BJ (cell line): Measurements from ENCODE around the gene DTX3. TPM values are rescaled to one million over a fixed set of nuclear protein-coding genes. Genes with fewer than 3 reads are reported as not detected.
A peak's percentile ranks its signal among the peaks of the same experiment; 100 is the strongest.
"Not testable (repeated sequence)": the region's sequence is repeated elsewhere in the genome, so short reads cannot be mapped to it uniquely, and the experiment has no call there.

Experiments used
- CTCF ChIA-PET: fragments of 350-600 bp; formaldehyde crosslinking; extraction: SDS; loops from one replicate; lab custom pipeline; 2021; ENCODE audit warnings: antibody characterized with exemption, inconsistent platforms; lab: Yijun Ruan, JAX
- POLR2A ChIA-PET: fragments of 300-600 bp; sonication (Branson Sonifier 250); formaldehyde crosslinking; extraction: SDS; loops from one replicate; lab custom pipeline; 2021; ENCODE audit warnings: antibody characterized with exemption; lab: Charles Lee
- DNase-seq: peaks from one replicate; pipeline ENCODE4 v3.0.0-alpha.2; 2011; ENCODE audit warnings: low read depth
- H3K27me3 ChIP-seq: 2 replicates; pipeline ENCODE4 v1.6.0; 2011; ENCODE audit warnings: low read length; ENCODE audit not compliant: control insufficient read depth, insufficient read depth
- H3K36me3 ChIP-seq: 2 replicates; pipeline ENCODE4 v1.5.1; 2011; ENCODE audit warnings: low read length; ENCODE audit not compliant: control insufficient read depth, insufficient read depth
- H3K4me3 ChIP-seq: 2 replicates; pipeline ENCODE4 v1.5.1; 2011; ENCODE audit warnings: low read depth, mild to moderate bottlenecking, control low read depth, low read length
- polyA plus RNA-seq: library from polyadenylated mRNA; depleted of rRNA; stranded (reverse); fragments of >200 nt; gene quantifications from 2 replicates; pipeline ENCODE4 v1.2.3, GENCODE V29; 2011
- TF ChIP-seq, protein P1 (sequence below): IDR thresholded peaks from 2 replicates; pipeline ENCODE4 v1.5.1; 2011; ENCODE audit warnings: low read depth, mild to moderate bottlenecking, control low read depth, inconsistent platforms, low read length, moderate library complexity; ENCODE audit not compliant: insufficient read depth

DTX3 gene
- polyA plus RNA-seq, 1 experiment, result 26.0 TPM

DNA sequence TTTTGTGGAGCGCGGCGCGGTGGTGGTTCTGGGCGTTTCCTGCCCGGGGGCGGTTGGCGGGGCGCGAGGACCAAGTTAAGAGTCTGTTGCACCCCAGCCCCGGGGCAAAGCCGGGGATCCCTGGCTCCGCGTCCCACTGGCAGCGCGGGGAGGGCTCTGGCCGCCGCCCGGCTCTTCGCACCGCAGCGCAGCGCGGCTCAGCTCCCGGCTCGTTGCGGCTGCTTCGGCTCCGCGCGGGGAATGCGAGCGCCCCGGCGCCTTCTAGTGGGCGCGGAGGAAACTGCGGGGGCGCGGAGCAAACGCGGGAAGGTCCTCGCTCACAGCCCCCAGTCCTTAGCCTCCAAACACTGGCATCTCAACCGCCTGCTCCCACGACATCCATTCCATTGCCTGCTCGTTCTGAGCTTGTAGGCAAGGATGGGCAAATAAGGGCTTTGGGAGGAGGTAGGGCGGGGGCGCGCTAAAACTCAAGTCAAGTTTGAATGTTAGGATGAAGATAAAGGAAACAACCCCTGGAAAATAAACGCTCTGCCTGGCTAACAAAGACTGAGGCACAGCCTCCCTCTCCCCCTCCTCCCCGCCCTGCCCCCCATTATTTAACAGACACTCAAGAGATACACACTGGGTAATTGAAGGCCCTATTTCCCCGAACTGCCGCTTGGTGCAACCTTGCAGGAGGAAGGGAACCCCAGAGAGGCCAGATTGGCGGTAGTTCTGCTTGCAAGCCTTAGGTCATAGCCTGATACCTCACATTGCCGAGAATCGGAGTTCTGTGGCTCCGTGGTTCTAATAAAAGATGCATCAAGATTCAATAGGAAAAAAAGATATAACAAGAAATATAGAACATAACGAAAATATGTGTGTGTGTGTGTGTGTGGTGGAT is 28.6 kb downstream of the DTX3 start, which contains the start of gene B4GALNT1:
Gene B4GALNT1, minus strand, starts transcription at position 244 of the 883 bp plus-strand sequence. CDS start 1,069 bp downstream, outside the sequence.
- H3K27me3 ChIP-seq, result peaks cover 14% of the 10 kb centered on the region
- no peaks in the 10 kb centered on the region for H3K36me3 ChIP-seq
- DNase-seq, result no peak
- TF ChIP-seq, protein P1, sequence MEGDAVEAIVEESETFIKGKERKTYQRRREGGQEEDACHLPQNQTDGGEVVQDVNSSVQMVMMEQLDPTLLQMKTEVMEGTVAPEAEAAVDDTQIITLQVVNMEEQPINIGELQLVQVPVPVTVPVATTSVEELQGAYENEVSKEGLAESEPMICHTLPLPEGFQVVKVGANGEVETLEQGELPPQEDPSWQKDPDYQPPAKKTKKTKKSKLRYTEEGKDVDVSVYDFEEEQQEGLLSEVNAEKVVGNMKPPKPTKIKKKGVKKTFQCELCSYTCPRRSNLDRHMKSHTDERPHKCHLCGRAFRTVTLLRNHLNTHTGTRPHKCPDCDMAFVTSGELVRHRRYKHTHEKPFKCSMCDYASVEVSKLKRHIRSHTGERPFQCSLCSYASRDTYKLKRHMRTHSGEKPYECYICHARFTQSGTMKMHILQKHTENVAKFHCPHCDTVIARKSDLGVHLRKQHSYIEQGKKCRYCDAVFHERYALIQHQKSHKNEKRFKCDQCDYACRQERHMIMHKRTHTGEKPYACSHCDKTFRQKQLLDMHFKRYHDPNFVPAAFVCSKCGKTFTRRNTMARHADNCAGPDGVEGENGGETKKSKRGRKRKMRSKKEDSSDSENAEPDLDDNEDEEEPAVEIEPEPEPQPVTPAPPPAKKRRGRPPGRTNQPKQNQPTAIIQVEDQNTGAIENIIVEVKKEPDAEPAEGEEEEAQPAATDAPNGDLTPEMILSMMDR, result peak; percentile 87
- H3K4me3 ChIP-seq, result peak within 1 kb of the TSS; percentile 49
- POLR2A ChIA-PET, result no interaction called here
- CTCF ChIA-PET, result interaction anchor here (0.6 to 17.5 kb wide), 26 partner anchors 7 to 343 kb away, joined by 3 to 257 read pairs (median 4); partner anchors contain the start of gene PIP4K2C

DNA sequence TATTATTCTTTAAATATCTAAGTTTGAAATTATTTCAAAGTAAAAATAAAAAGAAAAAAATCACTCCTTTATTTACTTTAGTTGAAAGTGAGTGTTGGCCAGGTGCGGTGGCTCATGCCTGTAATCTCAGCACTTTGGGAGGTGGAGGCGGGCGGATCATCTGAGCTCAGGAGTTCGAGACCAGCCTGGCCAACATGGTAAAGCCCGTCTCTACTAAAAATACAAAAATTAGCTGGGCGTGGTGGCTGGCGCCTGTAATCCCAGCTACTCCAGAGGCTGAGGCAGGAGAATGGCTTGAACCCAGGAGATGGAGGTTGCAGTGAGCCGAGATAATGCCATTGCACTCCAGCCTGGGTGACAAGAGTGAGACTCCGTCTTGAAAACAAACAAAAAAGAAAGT is 32.1 kb downstream of the DTX3 start:
- H3K4me3 ChIP-seq, H3K27me3 ChIP-seq, DNase-seq, H3K36me3 ChIP-seq, POLR2A ChIA-PET: not testable (repeated sequence)
- CTCF ChIA-PET, result interaction anchor here (1.9 to 4.0 kb wide), 2 partner anchors 54 to 178 kb away, joined by 11 to 35 read pairs; partner anchors contain the start of gene GLI1

DNA sequence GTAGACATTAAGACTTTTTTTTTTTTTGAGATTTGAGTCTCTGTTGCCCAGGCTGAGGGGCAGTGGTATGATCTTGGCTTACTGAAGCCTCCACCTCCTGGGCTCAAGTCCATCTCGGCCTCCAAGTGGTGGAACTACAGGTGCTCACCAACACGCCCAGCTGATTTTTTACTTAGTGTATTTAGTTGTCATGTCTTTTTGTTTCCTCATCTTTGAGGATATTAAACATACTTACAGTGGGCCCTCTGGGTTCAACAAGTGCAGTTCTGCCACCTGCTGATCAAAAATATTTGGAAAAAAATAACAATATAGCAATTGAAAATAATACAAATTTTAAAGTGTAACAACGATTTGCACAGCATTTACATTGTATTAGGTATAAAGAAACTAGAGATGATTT is 32.7 kb downstream of the DTX3 start:
- ChIA-PET CTCF (interaction anchor here (0.6 to 4.0 kb wide), 5 partner anchors 10 to 179 kb away, joined by 3 to 35 read pairs (median 4); partner anchors contain the start of gene GLI1), POLR2A (no interaction called here)
- TF ChIP-seq, protein P1, result no peak
- Histone ChIP-seq H3K27me3 (peaks cover 9% of the 10 kb centered on the region), H3K4me3 (no peak overlapping the region), H3K36me3 (no peaks in the 10 kb centered on the region)
- DNase-seq, result no peak

DNA sequence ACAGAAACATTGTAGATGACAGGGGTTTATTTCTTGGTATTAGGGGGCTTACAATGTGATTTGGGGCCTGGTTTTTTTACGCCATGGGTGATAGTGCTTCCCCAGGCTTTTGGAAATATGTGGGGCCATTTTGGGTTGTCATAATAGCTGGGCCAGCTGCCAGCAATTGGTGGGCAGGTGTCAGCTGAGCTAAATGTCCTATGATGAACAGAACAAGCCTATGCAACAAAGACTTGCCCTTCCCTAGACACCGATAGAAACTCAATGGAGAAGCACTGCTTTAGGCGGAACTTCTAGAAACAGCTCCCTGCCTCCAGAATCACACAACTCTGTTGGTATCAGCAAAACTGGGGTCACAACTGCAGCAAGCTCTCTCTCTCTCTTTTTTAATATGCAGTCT is 33.5 kb downstream of the DTX3 start:
- POLR2A ChIA-PET, result no interaction called here
- Histone ChIP-seq H3K36me3 (no peaks in the 10 kb centered on the region), H3K27me3 (peaks cover 9% of the 10 kb centered on the region), H3K4me3 (no peak overlapping the region)
- no peak for DNase-seq
- CTCF ChIA-PET, result interaction anchor here (0.6 to 4.0 kb wide), 11 partner anchors 11 to 182 kb away, joined by 3 to 35 read pairs (median 3); partner anchors contain the start of gene GLI1
- TF ChIP-seq, protein P1, result no peak

DNA sequence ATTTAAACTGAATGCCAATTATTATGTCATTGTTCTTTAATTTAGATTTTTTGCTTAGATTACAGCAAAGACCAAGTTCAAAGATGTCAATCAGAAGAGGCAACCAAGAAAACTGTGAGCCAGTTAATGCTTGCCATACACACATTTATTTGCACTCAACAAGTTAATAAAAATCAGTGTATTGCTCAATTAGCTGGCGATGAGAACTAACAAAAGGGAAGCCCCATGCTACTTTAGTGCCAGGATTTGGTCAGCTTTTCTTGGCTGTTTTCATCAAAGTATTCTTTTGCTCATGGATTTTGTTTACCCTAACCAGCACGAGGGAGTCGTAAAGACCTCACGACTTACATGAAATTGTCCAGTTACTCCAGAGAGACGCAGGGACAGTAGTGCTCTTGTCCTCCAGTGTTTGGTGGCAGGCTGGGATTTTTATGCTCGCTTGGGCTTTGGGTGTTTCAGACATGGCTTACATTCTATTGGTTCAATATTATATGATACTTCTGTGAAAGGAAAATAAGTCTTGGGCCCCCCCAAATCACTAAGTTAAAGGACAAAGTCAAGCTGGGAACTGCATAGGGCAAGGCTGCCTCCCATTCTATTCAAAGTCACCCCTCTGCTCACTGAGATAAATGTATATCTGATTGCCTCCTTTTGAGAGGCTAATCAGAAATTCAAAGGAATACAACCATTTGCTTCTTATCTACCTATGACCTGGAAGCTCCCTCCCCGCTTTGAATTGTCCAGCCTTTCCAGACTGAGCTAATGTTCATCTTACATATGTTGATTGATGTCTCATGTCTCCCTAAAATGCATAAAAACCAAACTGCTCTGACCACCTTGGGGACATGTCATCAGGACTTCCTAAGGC is 35.8 kb downstream of the DTX3 start:
- TF ChIP-seq, protein P1, result no peak
- ChIA-PET CTCF (interaction anchor here (0.9 to 4.5 kb wide), 4 partner anchors 7 to 1310 kb away, joined by 3 to 17 read pairs (median 5); partner anchors contain the start of gene B4GALNT1), POLR2A (no interaction called here)
- Histone ChIP-seq H3K27me3 (peaks cover 9% of the 10 kb centered on the region), H3K36me3 (no peaks in the 10 kb centered on the region), H3K4me3 (no peak overlapping the region)
- no peak for DNase-seq
